ENCODE results near the gene ANKFN1.

DNA sequence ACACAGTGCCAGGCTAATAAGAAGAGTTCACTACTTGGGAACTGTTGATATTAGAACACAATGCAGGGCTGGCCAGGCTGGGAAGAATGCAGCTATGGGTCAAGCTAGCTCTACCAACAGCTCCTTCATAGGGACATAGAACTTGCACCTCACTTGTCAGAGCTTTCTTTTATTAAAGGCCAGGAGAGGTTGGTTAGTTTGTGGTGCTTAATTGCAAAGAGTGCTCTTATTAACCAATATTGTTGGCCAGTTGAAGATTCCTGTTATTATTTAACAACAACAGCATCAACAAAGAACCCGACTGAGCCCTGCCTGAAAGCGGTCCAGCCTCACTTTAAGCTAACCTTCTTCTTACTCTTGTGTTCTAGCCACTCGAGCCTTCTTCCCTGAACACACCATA lies 43.4 kb upstream of the ANKFN1 start:
- TF ChIP-seq, protein P1, sequence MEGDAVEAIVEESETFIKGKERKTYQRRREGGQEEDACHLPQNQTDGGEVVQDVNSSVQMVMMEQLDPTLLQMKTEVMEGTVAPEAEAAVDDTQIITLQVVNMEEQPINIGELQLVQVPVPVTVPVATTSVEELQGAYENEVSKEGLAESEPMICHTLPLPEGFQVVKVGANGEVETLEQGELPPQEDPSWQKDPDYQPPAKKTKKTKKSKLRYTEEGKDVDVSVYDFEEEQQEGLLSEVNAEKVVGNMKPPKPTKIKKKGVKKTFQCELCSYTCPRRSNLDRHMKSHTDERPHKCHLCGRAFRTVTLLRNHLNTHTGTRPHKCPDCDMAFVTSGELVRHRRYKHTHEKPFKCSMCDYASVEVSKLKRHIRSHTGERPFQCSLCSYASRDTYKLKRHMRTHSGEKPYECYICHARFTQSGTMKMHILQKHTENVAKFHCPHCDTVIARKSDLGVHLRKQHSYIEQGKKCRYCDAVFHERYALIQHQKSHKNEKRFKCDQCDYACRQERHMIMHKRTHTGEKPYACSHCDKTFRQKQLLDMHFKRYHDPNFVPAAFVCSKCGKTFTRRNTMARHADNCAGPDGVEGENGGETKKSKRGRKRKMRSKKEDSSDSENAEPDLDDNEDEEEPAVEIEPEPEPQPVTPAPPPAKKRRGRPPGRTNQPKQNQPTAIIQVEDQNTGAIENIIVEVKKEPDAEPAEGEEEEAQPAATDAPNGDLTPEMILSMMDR (IDR thresholded peaks at IDR 0.05): no peak
- peak in 2 of 4 donors; percentile 20 to 60 for TF ChIP-seq POLR2AphosphoS5 (IDR thresholded peaks at IDR 0.05)
- no peak for TF ChIP-seq POLR2A (IDR thresholded peaks at IDR 0.05)
- no peak for TF ChIP-seq EP300 (IDR thresholded peaks at IDR 0.05)
